Transverse colon (tissue), 4 donors: ENCODE measurements around the gene TAF11L14. TPM values are rescaled to one million over a fixed set of nuclear protein-coding genes. Genes with fewer than 3 reads are reported as not detected.

Source experiments
- DNase-seq: peaks from one replicate; pipeline ENCODE4 v3.0.0-alpha.2; 2019
- H3K27ac ChIP-seq, 4 donors: fragments of 200-600 bp; sonication (generic); 2 replicates each; pipeline ENCODE4 v1.5.1; 2016 to 2018; ENCODE audit warnings: inconsistent platforms in 4 of 4
- H3K27me3 ChIP-seq: fragments of 200-600 bp; sonication (generic); 2 replicates; pipeline ENCODE4 v1.5.1; 2017; ENCODE audit warnings: inconsistent platforms
- H3K36me3 ChIP-seq, 4 donors: fragments of 200-600 bp; sonication (generic); 2 replicates each; pipeline ENCODE4 v1.5.1; 2017 to 2019; ENCODE audit warnings: inconsistent platforms in 4 of 4
- H3K4me1 ChIP-seq, 4 donors: fragments of 200-600 bp; sonication (generic); 2 replicates each; pipeline ENCODE4 v1.5.1; 2017 to 2020; ENCODE audit warnings: inconsistent platforms in 4 of 4
- H3K4me3 ChIP-seq, 4 donors: fragments of 200-600 bp; sonication (generic); 1 replicate in 1 of 4; 2 replicates in 3 of 4; pipeline versions ENCODE4 v1.5.1 to v1.6.1; 2017 to 2019; ENCODE audit warnings: inconsistent platforms in 4 of 4
- H3K9me3 ChIP-seq, 2 donors: fragments of 200-600 bp; sonication (generic); 2 replicates each; pipeline ENCODE4 v1.5.1; 2017 to 2019; ENCODE audit warnings: inconsistent platforms in 2 of 2
- EP300 ChIP-seq: sonication (generic); formaldehyde crosslinking; IDR thresholded peaks from one replicate; pipeline ENCODE4 v1.6.1; 2017; ENCODE audit warnings: antibody characterized with exemption, low read depth
- POLR2A ChIP-seq: fragments of 450-650 bp; IDR thresholded peaks from one replicate; pipeline ENCODE4 v1.6.1; 2016; ENCODE audit warnings: antibody characterized with exemption, mild to moderate bottlenecking, moderate library complexity
- POLR2AphosphoS5 ChIP-seq, 3 donors: sonication (generic); formaldehyde crosslinking; IDR thresholded peaks; one replicate each; pipeline ENCODE4 v1.6.1; 2016; ENCODE audit warnings: antibody characterized with exemption in 3 of 3
- WGBS, 2 donors: methylation state at CpG; one replicate each; pipeline ENCODE4 v1.1.5; 2018; ENCODE audit warnings: low coverage in 1 of 2; 5-methylcytosine and 5-hydroxymethylcytosine counted together
- in situ Hi-C, 4 donors: fragments of 200-750 bp; cut with MboI; loops; one replicate each; pipeline versions ENCODE4 v1.15.0 to v1.15.1; 2017; ENCODE audit warnings: low sequenced_read_pairs in 3 of 4, low pct_ligation_motif_present in 1 of 4, low pct_unique_long_range_greater_than_20kb in 1 of 4
- intact Hi-C: fragments of 100-400 bp; cut with DNase I; formaldehyde crosslinking; loops from one replicate; pipeline ENCODE4 v1.15.1; 2023; ENCODE audit warnings: low total_unique reads
- small RNA-seq, 4 donors: library from RNA; depleted of rRNA; stranded (forward); fragments of <200 nt; gene quantifications; one replicate each; pipeline ENCODE3, GENCODE V24; 2016
- total RNA-seq, 4 donors: library from RNA; depleted of rRNA; stranded (reverse); fragments of >200 nt; gene quantifications; one replicate each; pipeline ENCODE4 v1.1.0, GENCODE V29; 2016
- TF ChIP-seq, protein P1 (sequence below), 5 experiments: fragments of 200-600 bp in 3 of 5; fragments of 450-650 bp in 2 of 5; sonication (generic) in 3 of 5; IDR thresholded peaks; 1 replicate in 2 of 5; 2 replicates in 3 of 5; pipeline ENCODE4 v1.5.1; 2016 to 2017; ENCODE audit warnings: antibody characterized with exemption in 5 of 5, inconsistent platforms in 3 of 5, mild to moderate bottlenecking in 2 of 5, moderate library complexity in 1 of 5

The TAF11L14 gene
- total RNA-seq, 4 donors from 2014 or later, result not detected

DNA sequence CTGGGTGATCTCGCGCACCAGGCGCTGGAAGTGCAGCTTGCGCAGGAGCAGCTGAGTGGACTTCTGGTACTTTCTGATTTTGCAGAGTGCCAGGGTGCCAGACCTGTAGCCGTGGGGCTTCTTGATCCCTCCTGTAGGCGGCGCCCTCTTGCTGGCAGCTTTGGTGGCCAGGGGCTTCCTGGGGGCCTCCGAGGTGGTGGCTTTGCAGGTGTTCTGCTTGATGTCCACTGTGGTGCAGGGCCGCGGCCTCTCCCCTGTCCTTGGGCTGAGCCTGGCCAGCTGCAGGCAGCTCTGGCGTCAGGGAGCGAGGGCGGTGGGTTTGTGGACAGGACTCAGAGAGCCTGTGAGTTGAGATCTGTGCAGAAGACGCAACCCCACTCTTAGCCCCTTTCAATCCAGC, 36.1 kb downstream of the TAF11L14 start:
- 95% methylated on average over 13 of the region's 14 CpGs; no CpG with 5 or more reads in 1 of the 2 donors for WGBS, 2 donors
- H3K9me3 ChIP-seq, result no peaks in the 10 kb centered on the region
- in situ Hi-C loops, result no loop called here

DNA sequence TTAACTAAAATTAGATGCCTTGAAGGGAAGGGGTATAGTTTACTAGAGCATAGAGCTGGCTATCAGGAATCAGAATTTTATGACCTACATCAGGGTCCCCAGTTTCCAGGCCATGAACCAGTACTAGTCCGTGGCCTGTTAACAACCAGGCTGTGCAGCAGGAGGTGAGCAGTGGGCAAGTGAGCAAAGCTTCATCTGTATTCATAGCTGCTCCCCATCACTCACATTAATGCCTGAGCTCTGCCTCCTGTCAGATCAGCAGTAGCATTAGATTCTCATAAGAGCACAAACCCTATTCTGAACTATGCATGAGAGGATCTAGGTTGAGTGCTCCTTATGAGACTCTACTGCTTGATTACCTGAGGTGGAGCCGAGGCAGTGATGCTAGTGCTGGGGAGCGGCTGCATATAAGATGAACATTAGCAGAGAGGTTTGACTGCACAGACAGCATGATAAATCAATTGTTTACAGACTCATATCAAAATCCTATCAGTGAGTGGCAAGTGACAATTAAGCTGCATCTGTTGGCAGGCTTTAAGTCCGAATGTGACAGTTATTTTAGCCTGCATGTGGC, 44.6 kb downstream of the TAF11L14 start:
- Histone ChIP-seq H3K9me3 (no peaks in the 10 kb centered on the region), H3K4me1 (no peaks in the 10 kb centered on the region), H3K27me3 (no peaks in the 10 kb centered on the region), H3K4me3 (no peak overlapping the region), H3K27ac (no peak overlapping the region), H3K36me3 (no peaks in the 10 kb centered on the region)
- intact Hi-C loops, result no loop called here
- in situ Hi-C loops, result no loop called here
- WGBS, 2 donors, result 71 to 77% methylated on average over 1 to 4 of the region's 4 CpGs
- TF ChIP-seq, protein P1, sequence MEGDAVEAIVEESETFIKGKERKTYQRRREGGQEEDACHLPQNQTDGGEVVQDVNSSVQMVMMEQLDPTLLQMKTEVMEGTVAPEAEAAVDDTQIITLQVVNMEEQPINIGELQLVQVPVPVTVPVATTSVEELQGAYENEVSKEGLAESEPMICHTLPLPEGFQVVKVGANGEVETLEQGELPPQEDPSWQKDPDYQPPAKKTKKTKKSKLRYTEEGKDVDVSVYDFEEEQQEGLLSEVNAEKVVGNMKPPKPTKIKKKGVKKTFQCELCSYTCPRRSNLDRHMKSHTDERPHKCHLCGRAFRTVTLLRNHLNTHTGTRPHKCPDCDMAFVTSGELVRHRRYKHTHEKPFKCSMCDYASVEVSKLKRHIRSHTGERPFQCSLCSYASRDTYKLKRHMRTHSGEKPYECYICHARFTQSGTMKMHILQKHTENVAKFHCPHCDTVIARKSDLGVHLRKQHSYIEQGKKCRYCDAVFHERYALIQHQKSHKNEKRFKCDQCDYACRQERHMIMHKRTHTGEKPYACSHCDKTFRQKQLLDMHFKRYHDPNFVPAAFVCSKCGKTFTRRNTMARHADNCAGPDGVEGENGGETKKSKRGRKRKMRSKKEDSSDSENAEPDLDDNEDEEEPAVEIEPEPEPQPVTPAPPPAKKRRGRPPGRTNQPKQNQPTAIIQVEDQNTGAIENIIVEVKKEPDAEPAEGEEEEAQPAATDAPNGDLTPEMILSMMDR (IDR thresholded peaks at IDR 0.05), result no peak
- TF ChIP-seq EP300 (no peak), POLR2AphosphoS5 (IDR thresholded peaks at IDR 0.05) (no peak), POLR2A (no peak)
- no peak for DNase-seq

More for the DNA sequence above, 36.1 kb downstream of the TAF11L14 start:
- Histone ChIP-seq H3K36me3 (no peaks in the 10 kb centered on the region), H3K4me1 (no peaks in the 10 kb centered on the region), H3K4me3 (no peak overlapping the region), H3K27me3 (no peaks in the 10 kb centered on the region), H3K27ac (no peak overlapping the region)
- no peak for DNase-seq
- intact Hi-C loops, result no loop called here
- TF ChIP-seq EP300, result no peak
- TF ChIP-seq POLR2A, result no peak
- TF ChIP-seq POLR2AphosphoS5 (IDR thresholded peaks at IDR 0.05), result no peak
- TF ChIP-seq, protein P1 (IDR thresholded peaks at IDR 0.05), result no peak

DNA sequence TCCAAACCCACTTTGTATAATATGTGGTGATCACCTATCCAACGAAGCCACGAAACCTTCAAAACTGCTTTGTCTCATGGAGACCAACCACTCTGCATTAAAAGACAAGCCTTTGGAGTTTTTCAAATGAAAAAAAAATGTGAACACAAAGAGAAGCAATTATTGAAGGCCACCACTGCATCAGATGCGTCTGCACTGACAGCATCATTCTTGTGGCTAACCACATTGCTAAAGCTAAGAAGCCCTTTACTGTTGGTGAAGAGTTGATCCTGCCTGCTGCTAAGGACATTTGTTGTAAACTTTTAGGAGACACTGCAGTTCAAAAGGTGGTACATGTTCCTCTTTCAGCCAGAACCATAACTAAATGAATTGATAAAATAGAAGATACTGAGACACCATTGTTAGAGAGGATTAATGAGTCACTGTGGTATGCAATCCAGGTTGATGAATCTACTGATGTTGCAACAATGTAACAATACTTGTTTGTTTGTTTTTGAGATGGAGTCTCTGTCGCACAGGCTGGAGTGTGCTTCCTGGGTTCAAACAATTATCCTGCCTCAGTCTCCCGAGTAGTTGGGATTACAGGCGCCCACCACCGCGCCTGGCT, 45.4 kb downstream of the TAF11L14 start:
- in situ Hi-C loops, result no loop called here
- Histone ChIP-seq H3K27me3 (no peaks in the 10 kb centered on the region), H3K4me3 (no peak overlapping the region), H3K9me3 (no peaks in the 10 kb centered on the region), H3K27ac (no peak overlapping the region), H3K36me3 (no peaks in the 10 kb centered on the region), H3K4me1 (no peaks in the 10 kb centered on the region)
- 89% methylated on average over 7 to 8 of the region's 8 CpGs for WGBS, 2 donors
- DNase-seq, result no peak
- TF ChIP-seq POLR2A, result no peak
- TF ChIP-seq EP300, result no peak
- TF ChIP-seq, protein P1 (IDR thresholded peaks at IDR 0.05), result no peak
- TF ChIP-seq POLR2AphosphoS5 (IDR thresholded peaks at IDR 0.05), result no peak
- intact Hi-C loops, result no loop called here

DNA sequence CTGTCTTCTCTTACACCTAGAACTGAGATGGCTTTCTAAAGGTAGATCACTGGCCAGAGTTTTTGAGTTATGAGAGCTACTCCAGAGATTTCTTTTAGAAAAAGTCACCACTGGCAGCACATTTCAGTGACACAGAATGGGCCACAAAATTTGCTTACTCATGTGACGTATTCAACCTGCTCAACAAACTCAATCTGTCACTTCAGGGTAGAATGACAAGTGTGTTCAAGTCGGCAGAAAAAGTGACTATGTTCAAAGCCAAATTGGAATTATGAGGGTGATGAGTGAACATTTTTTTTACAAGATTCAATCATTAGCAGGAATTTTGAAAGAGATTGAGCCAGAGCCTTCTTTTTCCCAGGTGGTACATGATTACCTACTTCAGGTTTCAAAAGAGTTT, 46.5 kb downstream of the TAF11L14 start:
- no peaks in the 10 kb centered on the region for H3K36me3 ChIP-seq
- no peak overlapping the region for H3K27ac ChIP-seq
- no peaks in the 10 kb centered on the region for H3K27me3 ChIP-seq
- H3K4me1 ChIP-seq, result no peaks in the 10 kb centered on the region
- whole genome bisulfite sequencing, 2 donors, result 50 to 71% methylated on average over 1 to 2 of the region's 2 CpGs
- intact Hi-C loops, result no loop called here
- in situ Hi-C loops, result no loop called here
- H3K4me3 ChIP-seq, result no peak overlapping the region
- H3K9me3 ChIP-seq, result no peaks in the 10 kb centered on the region
- TF ChIP-seq, protein P1 (IDR thresholded peaks at IDR 0.05), result no peak
- TF ChIP-seq POLR2AphosphoS5 (IDR thresholded peaks at IDR 0.05), result no peak
- no peak for TF ChIP-seq POLR2A
- TF ChIP-seq EP300, result no peak
- DNase-seq, result no peak

Small RNA genes lying within 50 kb of the gene (small RNA-seq; reads per million reads assigned to genes)
- gene AC233724.1 (0 reads per million in 4 donors), gene AC233724.12 (0 reads per million in 4 donors), gene AC233724.2 (0 reads per million in 4 donors), gene AC233724.3 (0 reads per million in 4 donors), gene AC233724.4 (0 reads per million in 4 donors), gene AC233724.6 (0 reads per million in 4 donors), gene AC233724.7 (0 reads per million in 4 donors)

Other genes starting within 250 kb of the TAF11L14 start
- not detected for gene TAF11L2, start 136.2 kb upstream of the TAF11L14 start, total RNA-seq
- gene TAF11L3, start 116.1 kb upstream of the TAF11L14 start, total RNA-seq, result not detected
- gene TAF11L4, start 112.7 kb upstream of the TAF11L14 start, total RNA-seq, result not detected
- gene TAF11L5, start 109.2 kb upstream of the TAF11L14 start, total RNA-seq, result not detected
- not detected for gene TAF11L6, start 105.8 kb upstream of the TAF11L14 start, total RNA-seq
- not detected for gene TAF11L7, start 48.7 kb upstream of the TAF11L14 start, total RNA-seq
- not detected for gene TAF11L8, start 43.5 kb upstream of the TAF11L14 start, total RNA-seq
- not detected for gene TAF11L9, start 40.1 kb upstream of the TAF11L14 start, total RNA-seq
- gene TAF11L10, start 36.6 kb upstream of the TAF11L14 start, total RNA-seq, result not detected
- gene TAF11L11, start 30.3 kb upstream of the TAF11L14 start, total RNA-seq, result not detected
- gene TAF11L12, start 24.1 kb upstream of the TAF11L14 start, total RNA-seq, result not detected
- not detected for gene TAF11L13, start 2.4 kb upstream of the TAF11L14 start, total RNA-seq